SK-N-MC (cell line): ENCODE data around the gene SIGMAR1.

Experiments used
- EZH2 ChIP-seq: fragments of 200-600 bp; sonication (generic); IDR thresholded peaks from one replicate; pipeline ENCODE4 v1.6.1; 2017; ENCODE audit warnings: antibody characterized with exemption
- FOXP2 ChIP-seq: optimal IDR thresholded peaks from 2 replicates; pipeline ENCODE3; 2011; ENCODE audit warnings: mild to moderate bottlenecking, moderate library complexity; ENCODE audit not compliant: insufficient read depth; ENCODE audit errors: extremely low read length, control extremely low read depth
- POLR2AphosphoS5 ChIP-seq: IDR thresholded peaks from 2 replicates; pipeline ENCODE4 v1.6.1; 2012; ENCODE audit warnings: mild to moderate bottlenecking, low read depth, low read length, borderline replicate concordance

GRCh38 chr9:34624475-34625185 lies 13.0 kb downstream of the SIGMAR1 start:
- no peak for TF ChIP-seq POLR2AphosphoS5
- TF ChIP-seq EZH2 = no peak
- no peak for TF ChIP-seq FOXP2
